Fibroblast of lung (primary cell): Measurements from ENCODE around the gene CSKMT. TPM values are rescaled to one million over a fixed set of nuclear protein-coding genes. Genes with fewer than 3 reads are reported as not detected.

Experiments
- DNase-seq, 2 donors: peaks; one replicate each; pipeline versions ENCODE4 v3.0.0 to v3.0.0-alpha.2; 2010; ENCODE audit warnings: low read depth in 2 of 2
- H2AFZ ChIP-seq: 2 replicates; pipeline ENCODE4 v1.5.1; 2012; ENCODE audit warnings: low read length, control low read depth, inconsistent platforms
- H3K27ac ChIP-seq: 2 replicates; pipeline ENCODE4 v1.5.1; 2011; ENCODE audit warnings: low read length, control low read depth; ENCODE audit not compliant: insufficient read depth
- H3K27me3 ChIP-seq: 2 replicates; pipeline ENCODE4 v1.5.1; 2011; ENCODE audit warnings: mild to moderate bottlenecking, low read length; ENCODE audit not compliant: control insufficient read depth, insufficient read depth
- H3K36me3 ChIP-seq: 2 replicates; pipeline ENCODE4 v1.5.1; 2011; ENCODE audit warnings: low read length; ENCODE audit not compliant: control insufficient read depth, insufficient read depth
- H3K4me1 ChIP-seq: 2 replicates; pipeline ENCODE4 v1.5.1; 2011; ENCODE audit warnings: low read length; ENCODE audit not compliant: control insufficient read depth, insufficient read depth; ENCODE audit errors: extremely low read depth
- H3K4me2 ChIP-seq: 2 replicates; pipeline ENCODE4 v1.5.1; 2011; ENCODE audit warnings: low read length, control low read depth; ENCODE audit not compliant: insufficient read depth; ENCODE audit errors: extremely low read depth
- H3K4me3 ChIP-seq, 4 experiments: fragments of 200-600 bp in 1 of 4; sonication (generic) in 1 of 4; replicated peaks in 1 of 4; 2 replicates each; pipeline ENCODE4 v1.5.1; 2011 to 2016; ENCODE audit warnings: low read length in 4 of 4, low read depth in 3 of 4, mild to moderate bottlenecking in 3 of 4, control low read depth in 2 of 4, inconsistent platforms in 1 of 4, mixed read lengths in 1 of 4; ENCODE audit not compliant: insufficient read depth in 1 of 4; ENCODE audit errors: control extremely low read depth in 1 of 4
- H3K79me2 ChIP-seq: 2 replicates; pipeline ENCODE4 v1.5.1; 2012; ENCODE audit warnings: mild to moderate bottlenecking, low read length, inconsistent platforms; ENCODE audit not compliant: control insufficient read depth, insufficient read depth
- H3K9ac ChIP-seq: 2 replicates; pipeline ENCODE4 v1.5.1; 2011; ENCODE audit warnings: mild to moderate bottlenecking, low read length, control low read depth; ENCODE audit not compliant: insufficient read depth
- H3K9me3 ChIP-seq: 2 replicates; pipeline ENCODE4 v1.5.1; 2012; ENCODE audit warnings: low read depth, low read length; ENCODE audit not compliant: control insufficient read depth, insufficient read depth
- H4K20me1 ChIP-seq: 2 replicates; pipeline ENCODE4 v1.5.1; 2011; ENCODE audit warnings: low read length; ENCODE audit not compliant: control insufficient read depth, insufficient read depth; ENCODE audit errors: extremely low read depth
- CTCF ChIP-seq, 2 donors: IDR thresholded peaks in 1 of 2; conservative IDR thresholded peaks in 1 of 2; 1 replicate in 1 of 2; 2 replicates in 1 of 2; pipeline ENCODE4 v1.5.1; 2011 to 2012; ENCODE audit warnings: low read length in 2 of 2, control low read depth in 1 of 2, inconsistent platforms in 1 of 2, low read depth in 1 of 2, mild to moderate bottlenecking in 1 of 2
- EZH2 ChIP-seq: IDR thresholded peaks from 2 replicates; pipeline ENCODE4 v1.5.1; 2012; ENCODE audit warnings: low read length, control low read depth, mild to moderate bottlenecking; ENCODE audit errors: missing control alignments
- polyA plus RNA-seq, 2 donors: library from polyadenylated mRNA; depleted of rRNA in 1 of 2; stranded (reverse) in 1 of 2; unstranded in 1 of 2; fragments of >200 nt; gene quantifications; 2 replicates each; pipeline ENCODE4 v1.2.1, GENCODE V29; 2011 to 2012; ENCODE audit warnings: missing spikeins in 1 of 2
- total RNA-seq: library from RNA; depleted of rRNA; stranded (reverse); fragments of >200 nt; gene quantifications from 2 replicates; pipeline ENCODE4 v1.2.1, GENCODE V29; 2014

Gene CSKMT
- total and polyA plus RNA-seq, 2 donors (not counting 1 experiment from before 2014, with no cell fraction given) = 2.9 to 8.4 TPM

GRCh38 chr11:62627713-62628112 lies 37.4 kb upstream of the CSKMT start:
- Histone ChIP-seq H3K27ac (no peak overlapping the region), H3K4me3 (no peak overlapping the region), H4K20me1 (no peaks in the 10 kb centered on the region), H3K36me3 (peaks cover 31% of the 10 kb centered on the region), H3K4me1 (no peaks in the 10 kb centered on the region), H3K9me3 (no peaks in the 10 kb centered on the region), H3K79me2 (no peaks in the 10 kb centered on the region), H3K9ac (no peak overlapping the region), H2AFZ (no peak overlapping the region), H3K4me2 (no peak overlapping the region), H3K27me3 (no peaks in the 10 kb centered on the region)
- DNase-seq = no peak
- TF ChIP-seq CTCF (conservative IDR thresholded peaks at IDR 0.05 in 1 of 2, IDR thresholded peaks at IDR 0.05 in 1 of 2; ENCODE audit: low read depth in 1 of 2, low read length in 2 of 2) = no peak
- TF ChIP-seq EZH2 = no peak

- DNase-seq = no peak
- Histone ChIP-seq H3K27ac (no peak overlapping the region), H3K27me3 (no peaks in the 10 kb centered on the region), H2AFZ (no peak overlapping the region), H3K4me1 (no peaks in the 10 kb centered on the region), H4K20me1 (no peaks in the 10 kb centered on the region), H3K4me3 (no peak overlapping the region), H3K9ac (no peak overlapping the region), H3K9me3 (no peaks in the 10 kb centered on the region), H3K36me3 (peaks cover 41% of the 10 kb centered on the region), H3K4me2 (no peak overlapping the region), H3K79me2 (no peaks in the 10 kb centered on the region)
- TF ChIP-seq CTCF (conservative IDR thresholded peaks at IDR 0.05 in 1 of 2, IDR thresholded peaks at IDR 0.05 in 1 of 2; ENCODE audit: low read depth in 1 of 2, low read length in 2 of 2) (no peak), EZH2 (no peak)
These were observed 32.6 kb upstream of the CSKMT start for GRCh38 chr11:62632492-62632891.

GRCh38 chr11:62644220-62644619 lies 20.9 kb upstream of the CSKMT start:
- Histone ChIP-seq H3K27ac (no peak overlapping the region), H3K4me3 (no peak overlapping the region), H3K9ac (no peak overlapping the region), H4K20me1 (no peaks in the 10 kb centered on the region), H3K79me2 (peaks cover 51% of the 10 kb centered on the region), H3K9me3 (no peaks in the 10 kb centered on the region), H2AFZ (no peak overlapping the region), H3K4me2 (no peak overlapping the region), H3K36me3 (peaks cover 12% of the 10 kb centered on the region), H3K27me3 (no peaks in the 10 kb centered on the region), H3K4me1 (peaks cover 8% of the 10 kb centered on the region)
- TF ChIP-seq CTCF (conservative IDR thresholded peaks at IDR 0.05 in 1 of 2, IDR thresholded peaks at IDR 0.05 in 1 of 2; ENCODE audit: low read depth in 1 of 2, low read length in 2 of 2) (no peak), EZH2 (no peak)
- DNase-seq = no peak
